SHP77 (cell line): ENCODE measurements around the gene MEGF6.
A peak's percentile ranks its signal among the peaks of the same experiment; 100 is the strongest.
"Not testable (repeated sequence)": the region's sequence is repeated elsewhere in the genome, so short reads cannot be mapped to it uniquely, and the experiment has no call there.

ENCODE experiments used
- DNase-seq, 2 experiments: peaks; one replicate each; lab custom pipeline; 2025; lab: John Stamatoyannopoulos, UW

MEGF6 gene

DNA sequence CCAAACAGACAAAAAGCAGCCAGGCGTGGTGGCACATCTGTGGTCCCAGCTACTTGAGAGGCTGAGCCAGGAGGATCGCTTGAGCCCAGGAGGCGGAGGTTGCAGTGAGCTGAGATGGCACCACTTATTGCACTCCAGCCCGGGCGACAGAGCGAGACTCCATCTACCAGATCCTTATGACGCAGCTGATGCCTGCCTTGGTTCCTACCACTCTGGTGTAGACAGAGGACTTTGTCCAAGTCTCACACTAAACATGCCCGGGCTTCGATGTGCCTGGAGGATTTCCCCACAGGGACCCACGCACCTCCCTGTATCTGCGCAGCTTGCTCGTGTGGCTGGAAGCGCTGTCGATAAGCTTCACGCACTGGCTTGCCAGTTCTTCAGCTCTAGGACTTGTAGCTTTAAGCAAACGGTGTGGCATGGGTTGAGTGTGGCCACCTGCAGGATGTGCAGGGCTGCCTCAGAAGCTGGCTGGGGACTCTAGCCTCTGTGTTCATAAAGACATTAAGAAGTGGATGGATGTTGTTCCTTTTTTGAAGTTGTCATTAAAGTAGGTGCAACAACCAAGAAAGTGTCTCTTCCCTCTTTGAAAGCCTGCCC lies 18.4 kb upstream of the MEGF6 start:
- DNase-seq = no peak

- DNase-seq = no peak
Observed at GRCh38 chr1:3628445-3628844, 17.1 kb upstream of the MEGF6 start.

DNA sequence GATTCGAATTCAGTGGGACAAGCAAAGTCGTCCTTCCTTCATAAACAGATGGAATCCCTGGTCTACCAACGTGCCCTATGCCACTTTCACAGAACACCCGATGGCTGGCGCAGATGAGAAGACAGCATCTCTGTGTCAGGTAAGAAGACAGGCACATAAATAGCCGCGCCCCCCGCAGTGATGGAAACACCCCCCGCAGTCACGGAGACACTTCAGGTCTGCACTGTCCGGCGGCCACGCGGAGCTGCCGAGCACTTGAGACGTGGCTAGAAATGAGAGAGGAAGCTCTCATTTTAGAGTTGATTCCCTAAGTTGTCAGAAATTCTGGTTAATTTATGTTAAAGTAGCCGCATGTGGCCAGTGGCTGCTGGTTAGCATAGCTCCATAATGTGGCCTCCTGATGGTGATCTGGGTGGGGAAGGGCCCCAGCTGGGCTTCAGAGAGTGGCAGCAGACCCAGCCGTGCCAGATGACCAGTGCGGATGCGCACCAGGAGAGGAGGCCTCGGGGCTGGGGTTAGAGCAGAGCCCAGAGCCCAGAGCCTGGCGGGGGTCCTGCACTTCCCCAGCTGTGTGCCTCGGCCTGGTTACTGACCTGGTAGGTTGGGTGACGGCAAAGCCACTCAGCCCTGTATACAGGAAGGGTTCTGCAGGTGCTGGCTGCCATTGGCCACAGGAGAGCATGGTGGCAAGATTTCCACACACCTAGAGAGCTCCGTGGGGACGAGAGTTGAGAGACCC lies 16.4 kb upstream of the MEGF6 start:
- DNase-seq = no peak

GRCh38 chr1:3626025-3626424 lies 14.7 kb upstream of the MEGF6 start:
- no peak for DNase-seq

GRCh38 chr1:3625151-3625907 lies 14.0 kb upstream of the MEGF6 start:
- peak; percentile 8 to 50 for DNase-seq

DNA sequence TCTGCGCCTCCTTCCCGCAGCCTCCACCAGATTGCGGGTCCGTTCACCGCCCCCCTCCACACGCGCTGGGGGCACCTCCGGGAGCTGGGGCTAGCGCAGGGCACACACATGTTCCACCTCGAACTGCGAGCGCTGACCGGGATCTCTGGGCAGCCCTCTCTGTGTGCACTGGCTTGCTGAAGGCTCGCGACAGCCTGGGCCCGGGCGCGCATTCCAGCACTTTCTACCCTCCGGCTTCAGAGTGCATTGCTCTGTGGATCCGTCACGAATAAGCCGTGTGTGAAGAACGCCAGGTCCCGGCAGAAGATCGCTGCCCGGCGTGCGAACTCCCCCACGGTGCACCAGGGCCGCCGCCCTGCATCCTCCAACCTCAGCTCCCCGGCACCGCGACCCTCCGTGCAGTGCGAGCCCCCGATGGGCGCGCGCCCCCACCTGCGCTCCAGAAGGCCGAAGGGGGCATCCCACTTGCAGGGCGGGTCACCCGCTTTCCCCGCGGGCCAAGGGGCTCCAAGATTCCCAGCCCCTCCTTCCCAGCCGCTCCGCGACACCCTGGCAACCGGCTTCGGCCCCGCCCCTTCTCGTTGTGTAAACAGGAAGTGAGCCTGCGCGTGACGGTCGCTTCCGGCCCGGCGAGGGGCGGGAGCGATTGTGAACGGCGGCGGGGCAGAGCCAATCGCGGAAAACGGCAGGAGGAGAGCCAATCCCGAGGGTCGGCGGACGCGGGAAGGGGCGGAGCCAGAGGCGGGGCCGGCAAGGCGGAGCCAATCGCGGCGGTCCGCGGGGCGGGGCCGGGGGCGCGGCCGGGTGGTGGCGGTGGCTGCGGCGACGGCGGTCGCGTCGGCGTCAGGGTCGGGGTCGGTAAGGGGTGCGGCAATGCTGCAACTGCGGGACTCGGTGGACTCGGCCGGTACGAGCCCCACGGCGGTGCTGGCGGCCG lies 13.2 kb upstream of the MEGF6 start, which contains the start of gene TPRG1L:
TPRG1L (plus strand) TSS at position 816 of the 937 bp plus-strand sequence; CDS start at position 874, 58 bp downstream.
- DNase-seq = peak; percentile 92 to 94

DNA sequence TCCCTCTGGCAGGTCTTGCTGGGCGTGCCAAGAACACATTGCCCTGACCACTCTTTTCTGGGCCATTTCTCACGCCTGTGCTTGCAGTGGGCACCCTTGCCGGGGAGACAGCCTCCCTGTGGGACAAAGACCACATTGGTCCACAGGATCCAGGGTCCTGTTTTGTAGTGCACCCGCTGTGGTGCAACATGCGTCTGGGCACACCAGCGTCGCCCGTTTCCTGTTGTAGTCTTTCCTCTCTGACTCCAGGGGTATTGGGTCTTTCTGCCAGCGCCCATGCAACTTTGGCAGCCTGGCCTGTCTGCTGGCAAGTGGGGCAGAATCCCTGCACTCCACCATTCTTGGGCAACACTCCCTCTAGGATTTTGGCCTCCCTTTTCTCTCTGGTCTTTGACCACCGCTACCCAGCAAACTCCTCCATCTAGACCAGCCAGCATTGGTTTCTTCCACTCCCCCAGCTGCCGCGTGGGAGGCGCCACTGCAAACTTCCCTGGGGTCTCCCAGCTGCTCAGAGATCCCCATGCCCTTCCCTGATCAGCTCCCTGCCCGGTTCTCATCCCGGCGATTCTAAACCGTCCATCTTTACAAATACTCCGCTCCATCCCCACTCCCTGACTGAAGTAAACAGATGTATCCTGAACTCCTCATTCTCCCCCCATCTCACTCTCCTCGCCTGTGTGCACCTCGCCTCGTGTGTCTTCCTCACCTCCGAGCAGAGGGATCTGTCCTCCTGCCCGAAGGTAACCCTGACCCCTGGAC lies 12.3 kb upstream of the MEGF6 start:
- DNase-seq = no peak

DNA sequence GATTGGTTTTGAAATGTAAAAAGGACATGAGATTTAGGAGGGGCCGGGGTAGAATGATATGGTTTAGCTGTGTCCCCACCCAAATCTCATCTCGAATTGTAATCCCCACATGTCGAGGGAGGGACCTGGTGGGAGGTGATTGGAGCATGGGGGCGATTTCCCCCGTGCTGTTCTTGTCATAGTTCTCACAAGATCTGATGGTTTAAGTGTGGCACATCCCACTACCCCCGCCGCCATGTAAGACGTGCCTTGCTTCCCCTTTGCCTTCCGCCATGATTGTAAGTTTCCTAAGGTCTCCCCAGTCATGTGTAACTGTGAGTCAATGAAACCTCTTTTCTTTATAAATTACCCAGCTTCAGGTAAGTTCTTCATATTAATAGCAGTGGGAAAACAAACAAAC lies 10.8 kb upstream of the MEGF6 start:
- not testable (repeated sequence) for DNase-seq

- not testable (repeated sequence) for DNase-seq
Observed at GRCh38 chr1:3621151-3621671, 9.9 kb upstream of the MEGF6 start.

DNA sequence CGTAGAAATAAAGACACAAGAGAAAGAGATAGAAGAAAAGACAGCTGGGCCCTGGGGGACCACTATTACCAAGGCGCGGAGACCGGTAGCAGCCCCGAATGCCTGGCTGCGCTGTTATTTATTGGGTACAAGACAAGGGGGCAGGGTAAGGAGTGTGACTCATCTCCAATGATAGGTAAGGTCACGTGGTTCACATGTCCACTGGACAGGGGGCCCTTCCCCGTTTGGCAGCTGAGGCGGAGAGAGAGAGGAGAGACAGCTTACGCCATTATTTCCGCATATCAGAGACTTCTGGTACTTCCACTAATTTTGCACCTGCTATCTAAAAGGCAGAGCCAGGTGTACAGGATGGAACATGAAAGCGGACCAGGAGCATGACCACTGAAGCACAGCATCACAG lies 9.4 kb upstream of the MEGF6 start:
- DNase-seq = no peak

DNA sequence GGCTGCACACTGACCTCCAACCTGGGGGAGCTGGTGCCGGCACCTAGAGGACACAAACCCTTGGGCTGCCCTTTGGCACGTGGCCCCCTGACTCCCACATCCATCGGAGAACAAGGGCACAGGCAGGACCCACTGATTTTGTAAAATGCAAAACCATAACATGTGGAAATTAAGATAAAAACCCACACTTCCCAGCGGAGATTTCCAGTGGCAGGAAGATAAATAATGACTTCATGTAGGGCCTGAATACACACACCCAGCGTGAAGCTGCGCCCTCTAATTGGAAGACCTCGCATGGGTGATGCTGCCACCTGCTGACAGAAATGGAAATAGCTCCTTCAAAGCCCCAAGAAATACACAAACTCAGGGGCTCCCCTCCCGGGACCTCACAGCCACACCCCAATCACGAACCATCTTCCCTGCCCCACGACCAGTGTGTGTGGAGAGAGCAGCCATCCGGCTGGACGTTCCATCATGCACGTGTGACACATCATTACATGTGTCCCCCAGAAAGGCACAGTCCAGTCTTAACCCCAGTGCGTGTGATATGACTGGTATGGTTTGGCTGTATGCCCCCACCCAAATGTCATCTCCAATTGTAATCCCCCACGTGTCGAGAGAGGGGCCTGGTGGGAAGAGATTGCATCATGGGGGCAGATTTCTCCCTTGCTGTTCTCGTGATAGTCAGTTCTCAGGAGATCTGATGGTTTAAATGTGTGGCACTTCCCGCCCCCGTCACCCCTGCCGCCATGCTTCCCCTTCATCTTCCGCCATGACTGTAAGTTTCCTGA lies 7.8 kb upstream of the MEGF6 start:
- peak; percentile 48 to 51 for DNase-seq

DNA sequence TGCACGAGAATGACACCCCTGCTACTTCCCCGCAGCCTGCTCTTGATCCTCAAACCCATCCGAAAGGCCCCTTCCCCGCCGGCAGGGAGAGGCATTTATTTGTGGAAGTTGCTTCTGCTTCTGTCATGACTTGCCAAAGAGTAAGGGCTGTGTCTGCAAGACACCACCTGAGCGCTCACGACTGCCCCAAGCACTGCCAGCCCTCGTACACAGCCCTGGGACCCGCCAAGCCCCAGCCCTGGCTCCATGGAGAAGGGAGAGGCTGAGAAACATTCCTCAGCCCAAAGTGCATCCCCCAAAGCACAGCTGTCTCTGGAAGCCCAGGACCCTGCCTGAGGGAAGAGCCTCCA lies 7.2 kb upstream of the MEGF6 start:
- DNase-seq = no peak

DNA sequence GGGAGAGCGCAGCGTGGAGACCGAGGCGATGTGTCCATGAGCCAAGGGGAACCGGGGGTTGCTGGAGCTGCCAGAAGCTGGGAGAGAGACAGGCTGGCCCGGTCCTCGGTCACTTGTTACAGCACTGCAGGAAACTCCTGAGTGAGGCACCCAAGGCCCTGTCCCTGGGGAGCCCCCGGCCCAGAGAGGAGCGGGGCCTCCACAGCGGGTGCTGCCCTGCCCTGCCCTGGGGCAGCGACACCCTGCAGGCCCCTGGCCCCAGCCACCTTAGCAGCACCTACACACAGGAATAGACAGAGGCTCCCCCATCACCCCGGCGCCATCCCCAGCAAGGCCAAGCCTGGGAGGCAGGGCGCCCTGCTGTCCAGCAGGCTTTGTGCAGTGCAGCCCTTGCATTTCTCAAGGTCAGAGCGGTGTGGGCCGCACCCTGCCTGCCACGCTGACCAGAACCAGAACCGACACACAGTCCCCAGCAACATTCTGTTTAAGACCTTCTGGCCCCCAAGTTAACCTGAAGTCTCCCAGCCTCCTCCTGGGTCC lies 6.6 kb upstream of the MEGF6 start:
- DNase-seq = no peak

DNA sequence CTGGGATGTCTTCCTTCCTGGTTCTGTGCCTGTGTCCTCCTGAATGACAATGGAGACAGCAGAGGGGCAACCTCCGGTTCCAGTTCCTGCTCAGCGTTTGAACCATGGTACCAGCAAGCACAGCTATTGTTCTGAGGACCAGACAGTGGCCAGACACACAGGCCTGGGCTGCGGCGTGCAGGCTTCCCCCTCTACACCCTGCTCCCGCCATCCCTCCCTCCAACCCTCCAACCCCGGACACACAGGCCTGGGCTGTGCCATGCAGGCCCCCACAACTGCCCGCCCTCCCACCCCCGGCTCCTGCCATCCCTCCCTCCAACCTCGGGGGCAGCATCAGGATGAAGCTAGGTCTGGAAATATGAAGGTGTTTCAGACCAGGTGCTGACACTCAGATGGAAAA lies 5.6 kb upstream of the MEGF6 start:
- no peak for DNase-seq

GRCh38 chr1:3614755-3615742 lies 3.7 kb upstream of the MEGF6 start:
- DNase-seq = peak in 1 of 2 experiments; percentile 4

GRCh38 chr1:3612123-3612522 lies 815 bp upstream of the MEGF6 start:
- DNase-seq = no peak

GRCh38 chr1:3610527-3611169 lies 660 bp downstream of the MEGF6 start:
- DNase-seq = no peak
